HepG2 (cell line): ENCODE results near the gene RAB8A. TPM values are rescaled to one million over a fixed set of nuclear protein-coding genes. Genes with fewer than 3 reads are reported as not detected.
A peak's percentile ranks its signal among the peaks of the same experiment; 100 is the strongest.

ENCODE experiments used
- ATAC-seq: fragments of 200-7000 bp; cut with Tn5 transposase; 3 replicates; pipeline ENCODE4 v1.9.1; 2020; ENCODE audit warnings: mild to moderate bottlenecking, moderate library complexity
- BruUV-seq: library from RNA; stranded (reverse); fragments of 400-500 nt; replicated peaks from 2 replicates; lab custom pipeline; 2021; lab: Mats Ljungman, UMichigan
- CTCF ChIA-PET: fragments of 300-600 bp; formaldehyde crosslinking; extraction: SDS; loops from one replicate; lab custom pipeline; 2021; ENCODE audit warnings: low total read pairs, inconsistent platforms, low intra/inter-chr PET ratio; lab: Yijun Ruan, JAX
- POLR2A ChIA-PET: fragments of 350-600 bp; sonication (Branson Sonifier 250); formaldehyde crosslinking; loops from one replicate; lab custom pipeline; 2020; ENCODE audit warnings: antibody characterized with exemption, inconsistent platforms; lab: Yijun Ruan, JAX
- DNase-seq: peaks from one replicate; pipeline ENCODE4 v3.0.0-alpha.2; 2015; ENCODE audit warnings: low spot score
- FAIRE-seq: peaks from 3 replicates; lab custom pipeline; 2011; peaks lifted over from hg19 to GRCh38; lab: Jason Lieb, UNC
- H2AFZ ChIP-seq: one replicate; pipeline ENCODE4 v1.6.1; 2011; ENCODE audit warnings: low read length, inconsistent platforms
- H3K27ac ChIP-seq: fragments of 300-600 bp; 3 replicates; pipeline ENCODE4 v1.8.0; 2011; ENCODE audit warnings: mixed run types, mild to moderate bottlenecking, mixed read lengths, low read length, inconsistent platforms; ENCODE audit not compliant: insufficient read depth; ENCODE audit errors: extremely low read length
- H3K27me3 ChIP-seq, 2 experiments: fragments of 200-600 bp in 1 of 2; 2 replicates in 1 of 2; 3 replicates in 1 of 2; pipeline versions ENCODE4 v1.6.0 to v1.8.0; 2011; ENCODE audit warnings: low read length in 2 of 2, mild to moderate bottlenecking in 2 of 2, moderate library complexity in 2 of 2, inconsistent platforms in 1 of 2; ENCODE audit not compliant: insufficient read depth in 2 of 2, control insufficient read depth in 1 of 2
- H3K36me3 ChIP-seq, 2 experiments: fragments of 200-600 bp in 1 of 2; replicated peaks in 1 of 2; 2 replicates in 1 of 2; 3 replicates in 1 of 2; pipeline versions ENCODE4 v1.5.1 to v1.8.0; 2011; ENCODE audit warnings: low read length in 2 of 2, inconsistent platforms in 1 of 2; ENCODE audit not compliant: insufficient read depth in 2 of 2, control insufficient read depth in 1 of 2
- H3K4me1 ChIP-seq: 2 replicates; pipeline ENCODE4 v1.5.1; 2012; ENCODE audit warnings: low read length, inconsistent platforms; ENCODE audit not compliant: insufficient read depth
- H3K4me2 ChIP-seq: 2 replicates; pipeline ENCODE4 v1.6.0; 2011; ENCODE audit warnings: low read depth, low read length, inconsistent platforms
- H3K4me3 ChIP-seq, 3 experiments: fragments of 200-600 bp in 1 of 3; sonication (generic), shearing (Covaris generic) in 1 of 3; replicated peaks in 1 of 3; 2 replicates each; pipeline ENCODE4 v1.5.1; 2011 to 2016; ENCODE audit warnings: low read length in 3 of 3, inconsistent platforms in 2 of 3, low read depth in 2 of 3, mild to moderate bottlenecking in 2 of 3, control low read depth in 1 of 3, mixed read lengths in 1 of 3; ENCODE audit not compliant: insufficient read depth in 1 of 3
- H3K79me2 ChIP-seq: one replicate; pipeline ENCODE4 v1.6.1; 2011; ENCODE audit warnings: low read length, inconsistent platforms; ENCODE audit not compliant: insufficient read depth
- H3K9ac ChIP-seq: 2 replicates; pipeline ENCODE4 v1.6.0; 2011; ENCODE audit warnings: mild to moderate bottlenecking, low read depth, low read length, inconsistent platforms; ENCODE audit not compliant: insufficient read depth
- H3K9me3 ChIP-seq: 2 replicates; pipeline ENCODE4 v1.5.1; 2012; ENCODE audit warnings: mild to moderate bottlenecking, low read length
- H4K20me1 ChIP-seq: 2 replicates; pipeline ENCODE4 v1.6.0; 2011; ENCODE audit warnings: inconsistent platforms, mild to moderate bottlenecking, low read length, moderate library complexity; ENCODE audit not compliant: insufficient read depth
- ATM ChIP-seq: fragments of 450-650 bp; IDR thresholded peaks from 2 replicates; pipeline ENCODE4 v1.7.1; 2017; ENCODE audit warnings: mild to moderate bottlenecking, borderline replicate concordance
- ESRRA ChIP-seq: sonication (generic); formaldehyde crosslinking; IDR thresholded peaks from 2 replicates; pipeline ENCODE4 v1.5.1; 2020; ENCODE audit warnings: mild to moderate bottlenecking, low read depth, missing genetic modification reagents
- HOXA9 ChIP-seq: sonication (generic); formaldehyde crosslinking; IDR thresholded peaks from 2 replicates; pipeline ENCODE4 v1.8.1; 2022; ENCODE audit warnings: missing genetic modification reagents, mild to moderate bottlenecking, moderate library complexity, borderline replicate concordance
- NFYC ChIP-seq: IDR thresholded peaks from 2 replicates; pipeline ENCODE4 v1.6.1; 2016; ENCODE audit warnings: missing genetic modification reagents, missing compliant biosample characterization
- RAD51 ChIP-seq: fragments of 450-650 bp; IDR thresholded peaks from 2 replicates; pipeline ENCODE4 v1.6.1; 2016; ENCODE audit warnings: borderline replicate concordance
- REPIN1 ChIP-seq: sonication (generic); formaldehyde crosslinking; IDR thresholded peaks from 2 replicates; pipeline ENCODE4 v1.8.0; 2022; ENCODE audit warnings: missing genetic modification reagents, low read depth, mild to moderate bottlenecking, borderline replicate concordance
- RFXAP ChIP-seq: sonication (generic); formaldehyde crosslinking; IDR thresholded peaks from 2 replicates; pipeline ENCODE4 v1.4.0; 2020; ENCODE audit warnings: missing genetic modification reagents, borderline replicate concordance
- SETDB1 ChIP-seq: sonication (generic); formaldehyde crosslinking; IDR thresholded peaks from 2 replicates; pipeline ENCODE4 v1.5.1; 2020; ENCODE audit warnings: missing genetic modification reagents, mild to moderate bottlenecking, borderline replicate concordance
- TCF7 ChIP-seq: sonication (generic); IDR thresholded peaks from 2 replicates; pipeline ENCODE4 v1.6.1; 2016; ENCODE audit warnings: antibody characterized with exemption, low read depth
- USF2 ChIP-seq, 2 experiments: sonication (generic) in 1 of 2; formaldehyde crosslinking in 1 of 2; IDR thresholded peaks; 2 replicates each; pipeline versions ENCODE4 v1.5.1 to v1.6.1; 2011 to 2020; ENCODE audit warnings: borderline replicate concordance in 1 of 2, low read depth in 1 of 2, low read length in 1 of 2, mild to moderate bottlenecking in 1 of 2, missing genetic modification reagents in 1 of 2, moderate library complexity in 1 of 2
- ZBTB1 ChIP-seq: sonication (generic); formaldehyde crosslinking; IDR thresholded peaks from 2 replicates; pipeline ENCODE4 v1.4.0; 2020; ENCODE audit warnings: missing genetic modification reagents, borderline replicate concordance
- ZBTB37 ChIP-seq: sonication (generic); formaldehyde crosslinking; IDR thresholded peaks from 2 replicates; pipeline ENCODE4 v1.4.0; 2020; ENCODE audit warnings: mild to moderate bottlenecking, missing genetic modification reagents
- ZNF329 ChIP-seq: sonication (generic); formaldehyde crosslinking; IDR thresholded peaks from 2 replicates; pipeline ENCODE4 v1.9.0; 2021; ENCODE audit warnings: low read depth, mild to moderate bottlenecking, missing genetic modification reagents
- ZNF354B ChIP-seq: sonication (generic); formaldehyde crosslinking; IDR thresholded peaks from 2 replicates; pipeline ENCODE4 v1.8.0; 2022; ENCODE audit warnings: mild to moderate bottlenecking, missing genetic modification reagents
- ZNF451 ChIP-seq: sonication (generic); formaldehyde crosslinking; IDR thresholded peaks from 2 replicates; pipeline ENCODE4 v1.5.0; 2020; ENCODE audit warnings: mild to moderate bottlenecking, missing genetic modification reagents
- ZNF7 ChIP-seq: IDR thresholded peaks from 2 replicates; pipeline ENCODE4 v1.6.1; 2016; ENCODE audit warnings: missing biosample characterization, missing genetic modification reagents
- ZNF878 ChIP-seq: sonication (generic); formaldehyde crosslinking; IDR thresholded peaks from 2 replicates; pipeline ENCODE4 v1.8.1; 2023; ENCODE audit warnings: mild to moderate bottlenecking, missing genetic modification reagents, moderate library complexity
- ZSCAN21 ChIP-seq: sonication (generic); formaldehyde crosslinking; IDR thresholded peaks from 2 replicates; pipeline ENCODE4 v1.8.0; 2022; ENCODE audit warnings: mild to moderate bottlenecking, missing genetic modification reagents, moderate library complexity, borderline replicate concordance
- ZXDC ChIP-seq: sonication (generic); formaldehyde crosslinking; IDR thresholded peaks from 2 replicates; pipeline ENCODE4 v1.5.0; 2020; ENCODE audit warnings: mild to moderate bottlenecking, missing genetic modification reagents
- WGBS: methylation state at CpG from one replicate; pipeline ENCODE4 v1.1.6; 2017; ENCODE audit warnings: low lambda C conversion rate; 5-methylcytosine and 5-hydroxymethylcytosine counted together
- in situ Hi-C: cut with HindIII; loops from 2 replicates; pipeline ENCODE4 v1.10.0; 2017; ENCODE audit warnings: low pct_unique_long_range_greater_than_20kb; ENCODE audit not compliant: extremely low pct_ligation_motif_present
- intact Hi-C: fragments of 100-400 bp; cut with micrococcal nuclease; formaldehyde crosslinking; loops from one replicate; pipeline ENCODE4 v1.10.0; 2022; ENCODE audit not compliant: unreplicated experiment
- polyA plus RNA-seq, 8 experiments: library from polyadenylated mRNA; depleted of rRNA in 3 of 8; stranded (reverse) in 7 of 8; unstranded in 1 of 8; fragments of >200 nt; fragmentation: Illumina TruSeq in 4 of 8; extraction: Trizol in 4 of 8; gene quantifications; 2 replicates each; pipeline versions ENCODE4 v1.2.1 to v1.2.3, GENCODE V29; 2011 to 2016; ENCODE audit warnings: low read depth in 4 of 8, missing spikeins in 1 of 8, mixed read lengths in 1 of 8; ENCODE audit not compliant: insufficient read depth in 1 of 8
- total RNA-seq, 5 experiments: library from RNA; depleted of rRNA; stranded (reverse); fragments of >200 nt; fragmentation: Illumina TruSeq; extraction: Trizol; gene quantifications; 2 replicates each; pipeline ENCODE4 v1.2.3, GENCODE V29; 2016; ENCODE audit warnings: low read depth in 1 of 5

The RAB8A gene
- total and polyA plus RNA-seq, 2 of the 13 experiments (the other 11 are each of a cell fraction or from before 2014, with no cell fraction given), result 36.7 to 45.0 TPM

GRCh38 chr19:16168465-16169081 lies 56.9 kb downstream of the RAB8A start:
- ChIA-PET POLR2A (no interaction called here), CTCF (no interaction called here)
- Histone ChIP-seq H3K4me2 (no peak overlapping the region), H3K9me3 (no peaks in the 10 kb centered on the region), H3K9ac (no peak overlapping the region), H4K20me1 (no peaks in the 10 kb centered on the region), H2AFZ (no peak overlapping the region), H3K4me1 (peaks cover 41% of the 10 kb centered on the region), H3K36me3 (no peaks in the 10 kb centered on the region), H3K27me3 (no peaks in the 10 kb centered on the region; a peak in 1 of 5 replicates), H3K27ac (no peak overlapping the region), H3K79me2 (no peaks in the 10 kb centered on the region), H3K4me3 (no peak overlapping the region)
- no TSS peak for BruUV-seq
- FAIRE-seq (no peak), DNase-seq (no peak), ATAC-seq (no peak)
- intact Hi-C loops (no loop called here), in situ Hi-C loops (loop anchor here (25.0 kb wide), 1 partner anchor 531 kb away; the partner anchor contains the start of gene CYP4F3)
- WGBS, result 53% methylated on average over 2 of the region's 2 CpGs
- TF ChIP-seq ZNF451 (CRISPR knock-in tag) (no peak), ESRRA (CRISPR knock-in tag) (no peak), RFXAP (CRISPR knock-in tag) (no peak), USF2 (IDR thresholded peaks at IDR 0.05; ENCODE audit: low read depth, low read length) (peak; percentile 77), USF2 (CRISPR knock-in tag; IDR thresholded peaks at IDR 0.05; ENCODE audit: borderline replicate concordance) (peak; percentile 84; the same call in 1 of the 2 replicates), SETDB1 (no peak), ZSCAN21 (no peak), ZBTB37 (CRISPR knock-in tag) (no peak), ZNF329 (CRISPR knock-in tag) (peak; percentile 89), RAD51 (peak; percentile 45), TCF7 (no peak), ZNF354B (no peak), ZNF7 (CRISPR knock-in tag) (no peak), ZBTB1 (CRISPR knock-in tag) (no peak), HOXA9 (no peak), ATM (no peak), REPIN1 (CRISPR knock-in tag) (no peak), NFYC (CRISPR knock-in tag) (peak; percentile 74), ZNF878 (CRISPR knock-in tag) (no peak), ZXDC (CRISPR knock-in tag) (no peak)
